GM21576 (cell line): ENCODE measurements around the gene SLC25A12.
"Not testable (repeated sequence)": the region's sequence is repeated elsewhere in the genome, so short reads cannot be mapped to it uniquely, and the experiment has no call there.

Experiments used
- ATAC-seq: cut with Tn5 transposase; IDR thresholded peaks from one replicate; pipeline ENCODE4 v1.9.1; 2021; ENCODE audit warnings: mild to moderate bottlenecking, moderate library complexity; ENCODE audit not compliant: unreplicated experiment

The SLC25A12 gene

GRCh38 chr2:171792886-171793580 is 101.0 kb downstream of the SLC25A12 start:
- no peak for ATAC-seq

GRCh38 chr2:171792157-171792556 is 101.9 kb downstream of the SLC25A12 start:
- ATAC-seq, result no peak

- ATAC-seq, result no peak
Observed at GRCh38 chr2:171791361-171791760, 102.7 kb downstream of the SLC25A12 start.

GRCh38 chr2:171789956-171790355 is 104.1 kb downstream of the SLC25A12 start:
- ATAC-seq, result no peak

- no peak for ATAC-seq
Observed at GRCh38 chr2:171788316-171788993, 105.6 kb downstream of the SLC25A12 start.

- ATAC-seq, result no peak
Observed at GRCh38 chr2:171787333-171788072, 106.5 kb downstream of the SLC25A12 start.

GRCh38 chr2:171785450-171785849 is 108.6 kb downstream of the SLC25A12 start:
- no peak for ATAC-seq

GRCh38 chr2:171778515-171778914 is 115.5 kb downstream of the SLC25A12 start:
- no peak for ATAC-seq

- ATAC-seq, result not testable (repeated sequence)
Observed at GRCh38 chr2:171774581-171774980, 119.5 kb downstream of the SLC25A12 start.

GRCh38 chr2:171772373-171772772 is 121.7 kb downstream of the SLC25A12 start:
- ATAC-seq, result no peak

GRCh38 chr2:171771463-171771862 is 122.6 kb downstream of the SLC25A12 start:
- no peak for ATAC-seq

GRCh38 chr2:171763602-171764001 is 130.4 kb downstream of the SLC25A12 start:
- ATAC-seq, result no peak

- no peak for ATAC-seq
Observed at GRCh38 chr2:171762879-171763573, 131.0 kb downstream of the SLC25A12 start.

GRCh38 chr2:171761176-171761575 is 132.9 kb downstream of the SLC25A12 start:
- not testable (repeated sequence) for ATAC-seq

GRCh38 chr2:171758762-171759161 is 135.3 kb downstream of the SLC25A12 start:
- not testable (repeated sequence) for ATAC-seq

GRCh38 chr2:171754254-171754939 is 139.6 kb downstream of the SLC25A12 start:
- ATAC-seq, result no peak

GRCh38 chr2:171747371-171747770 is 146.7 kb downstream of the SLC25A12 start:
- ATAC-seq, result no peak

GRCh38 chr2:171745806-171746205 is 148.2 kb downstream of the SLC25A12 start:
- ATAC-seq, result no peak

- ATAC-seq, result no peak
Observed at GRCh38 chr2:171745141-171745540, 148.9 kb downstream of the SLC25A12 start.

- no peak for ATAC-seq
Observed at GRCh38 chr2:171742760-171743159, 151.3 kb downstream of the SLC25A12 start.

GRCh38 chr2:171741189-171741588 is 152.9 kb downstream of the SLC25A12 start:
- ATAC-seq, result no peak
